Fibroblast of lung (primary cell): ENCODE results near the gene TTC38. TPM values are rescaled to one million over a fixed set of nuclear protein-coding genes. Genes with fewer than 3 reads are reported as not detected.
A peak's percentile ranks its signal among the peaks of the same experiment; 100 is the strongest.

Experiments
- DNase-seq, 2 donors: peaks; one replicate each; pipeline versions ENCODE4 v3.0.0 to v3.0.0-alpha.2; 2010; ENCODE audit warnings: low read depth in 2 of 2
- H2AFZ ChIP-seq: 2 replicates; pipeline ENCODE4 v1.5.1; 2012; ENCODE audit warnings: low read length, control low read depth, inconsistent platforms
- H3K27ac ChIP-seq: 2 replicates; pipeline ENCODE4 v1.5.1; 2011; ENCODE audit warnings: low read length, control low read depth; ENCODE audit not compliant: insufficient read depth
- H3K27me3 ChIP-seq: 2 replicates; pipeline ENCODE4 v1.5.1; 2011; ENCODE audit warnings: mild to moderate bottlenecking, low read length; ENCODE audit not compliant: control insufficient read depth, insufficient read depth
- H3K36me3 ChIP-seq: 2 replicates; pipeline ENCODE4 v1.5.1; 2011; ENCODE audit warnings: low read length; ENCODE audit not compliant: control insufficient read depth, insufficient read depth
- H3K4me1 ChIP-seq: 2 replicates; pipeline ENCODE4 v1.5.1; 2011; ENCODE audit warnings: low read length; ENCODE audit not compliant: control insufficient read depth, insufficient read depth; ENCODE audit errors: extremely low read depth
- H3K4me2 ChIP-seq: 2 replicates; pipeline ENCODE4 v1.5.1; 2011; ENCODE audit warnings: low read length, control low read depth; ENCODE audit not compliant: insufficient read depth; ENCODE audit errors: extremely low read depth
- H3K4me3 ChIP-seq, 4 experiments: fragments of 200-600 bp in 1 of 4; sonication (generic) in 1 of 4; replicated peaks in 1 of 4; 2 replicates each; pipeline ENCODE4 v1.5.1; 2011 to 2016; ENCODE audit warnings: low read length in 4 of 4, low read depth in 3 of 4, mild to moderate bottlenecking in 3 of 4, control low read depth in 2 of 4, inconsistent platforms in 1 of 4, mixed read lengths in 1 of 4; ENCODE audit not compliant: insufficient read depth in 1 of 4; ENCODE audit errors: control extremely low read depth in 1 of 4
- H3K79me2 ChIP-seq: 2 replicates; pipeline ENCODE4 v1.5.1; 2012; ENCODE audit warnings: mild to moderate bottlenecking, low read length, inconsistent platforms; ENCODE audit not compliant: control insufficient read depth, insufficient read depth
- H3K9ac ChIP-seq: 2 replicates; pipeline ENCODE4 v1.5.1; 2011; ENCODE audit warnings: mild to moderate bottlenecking, low read length, control low read depth; ENCODE audit not compliant: insufficient read depth
- H3K9me3 ChIP-seq: 2 replicates; pipeline ENCODE4 v1.5.1; 2012; ENCODE audit warnings: low read depth, low read length; ENCODE audit not compliant: control insufficient read depth, insufficient read depth
- H4K20me1 ChIP-seq: 2 replicates; pipeline ENCODE4 v1.5.1; 2011; ENCODE audit warnings: low read length; ENCODE audit not compliant: control insufficient read depth, insufficient read depth; ENCODE audit errors: extremely low read depth
- CTCF ChIP-seq, 2 donors: IDR thresholded peaks in 1 of 2; conservative IDR thresholded peaks in 1 of 2; 1 replicate in 1 of 2; 2 replicates in 1 of 2; pipeline ENCODE4 v1.5.1; 2011 to 2012; ENCODE audit warnings: low read length in 2 of 2, control low read depth in 1 of 2, inconsistent platforms in 1 of 2, low read depth in 1 of 2, mild to moderate bottlenecking in 1 of 2
- EZH2 ChIP-seq: IDR thresholded peaks from 2 replicates; pipeline ENCODE4 v1.5.1; 2012; ENCODE audit warnings: low read length, control low read depth, mild to moderate bottlenecking; ENCODE audit errors: missing control alignments
- polyA plus RNA-seq, 2 donors: library from polyadenylated mRNA; depleted of rRNA in 1 of 2; stranded (reverse) in 1 of 2; unstranded in 1 of 2; fragments of >200 nt; gene quantifications; 2 replicates each; pipeline ENCODE4 v1.2.1, GENCODE V29; 2011 to 2012; ENCODE audit warnings: missing spikeins in 1 of 2
- total RNA-seq: library from RNA; depleted of rRNA; stranded (reverse); fragments of >200 nt; gene quantifications from 2 replicates; pipeline ENCODE4 v1.2.1, GENCODE V29; 2014

Gene TTC38
- total and polyA plus RNA-seq, 2 donors (not counting 1 experiment from before 2014, with no cell fraction given): 17.6 to 27.6 TPM

GRCh38 chr22:46336119-46337078 is 68.6 kb downstream of the TTC38 start:
- H3K4me3 ChIP-seq: peak overlapping the region; percentile 86 to 88 (median 87)
- peak overlapping the region; percentile 79 for H3K9ac ChIP-seq
- H3K27ac ChIP-seq: peak overlapping the region; percentile 78
- no peaks in the 10 kb centered on the region for H4K20me1 ChIP-seq
- DNase-seq: peak; percentile 2 to 23
- TF ChIP-seq CTCF (conservative IDR thresholded peaks at IDR 0.05 in 1 of 2, IDR thresholded peaks at IDR 0.05 in 1 of 2; ENCODE audit: low read depth in 1 of 2, low read length in 2 of 2): no peak
- no peak for TF ChIP-seq EZH2
- no peaks in the 10 kb centered on the region for H3K27me3 ChIP-seq
- H3K4me1 ChIP-seq: peaks cover 7% of the 10 kb centered on the region
- peaks cover 14% of the 10 kb centered on the region for H3K36me3 ChIP-seq
- H3K79me2 ChIP-seq: peaks cover 25% of the 10 kb centered on the region
- H3K9me3 ChIP-seq: no peaks in the 10 kb centered on the region
- H3K4me2 ChIP-seq: peak overlapping the region; percentile 94
- no peak overlapping the region for H2AFZ ChIP-seq

GRCh38 chr22:46337870-46338269 is 70.1 kb downstream of the TTC38 start:
- H3K9me3 ChIP-seq: no peaks in the 10 kb centered on the region
- H3K9ac ChIP-seq: no peak overlapping the region
- H3K4me1 ChIP-seq: peaks cover 7% of the 10 kb centered on the region
- TF ChIP-seq CTCF (conservative IDR thresholded peaks at IDR 0.05 in 1 of 2, IDR thresholded peaks at IDR 0.05 in 1 of 2; ENCODE audit: low read depth in 1 of 2, low read length in 2 of 2) (no peak), EZH2 (no peak)
- H3K4me3 ChIP-seq: peak overlapping the region in 1 of 4 experiments; percentile 4
- peaks cover 25% of the 10 kb centered on the region for H3K79me2 ChIP-seq
- H4K20me1 ChIP-seq: no peaks in the 10 kb centered on the region
- H3K36me3 ChIP-seq: peaks cover 14% of the 10 kb centered on the region
- no peak for DNase-seq
- no peak overlapping the region for H3K27ac ChIP-seq
- H3K27me3 ChIP-seq: no peaks in the 10 kb centered on the region
- no peak overlapping the region for H2AFZ ChIP-seq
- no peak overlapping the region for H3K4me2 ChIP-seq

GRCh38 chr22:46338636-46339035 is 70.8 kb downstream of the TTC38 start:
- no peak overlapping the region for H3K4me3 ChIP-seq
- no peak overlapping the region for H3K27ac ChIP-seq
- no peaks in the 10 kb centered on the region for H3K27me3 ChIP-seq
- peaks cover 14% of the 10 kb centered on the region for H3K36me3 ChIP-seq
- H3K9ac ChIP-seq: no peak overlapping the region
- no peak for DNase-seq
- H3K4me1 ChIP-seq: peaks cover 7% of the 10 kb centered on the region
- H3K9me3 ChIP-seq: no peaks in the 10 kb centered on the region
- H2AFZ ChIP-seq: no peak overlapping the region
- H3K4me2 ChIP-seq: no peak overlapping the region
- no peaks in the 10 kb centered on the region for H4K20me1 ChIP-seq
- TF ChIP-seq EZH2 (no peak), CTCF (conservative IDR thresholded peaks at IDR 0.05 in 1 of 2, IDR thresholded peaks at IDR 0.05 in 1 of 2; ENCODE audit: low read depth in 1 of 2, low read length in 2 of 2) (no peak)
- H3K79me2 ChIP-seq: peaks cover 25% of the 10 kb centered on the region
